HepG2 (cell line): ENCODE results near the gene RPL11. TPM values are rescaled to one million over a fixed set of nuclear protein-coding genes. Genes with fewer than 3 reads are reported as not detected.

Experiments used
- CBX5 ChIP-seq: sonication (generic); formaldehyde crosslinking; IDR thresholded peaks from 2 replicates; pipeline ENCODE4 v1.4.0; 2020; ENCODE audit warnings: missing genetic modification reagents, borderline replicate concordance
- EP300 ChIP-seq, 3 experiments: sonication (generic) in 1 of 3; formaldehyde crosslinking in 1 of 3; IDR thresholded peaks; 2 replicates each; pipeline versions ENCODE4 v1.5.1 to v1.6.1; 2011 to 2020; ENCODE audit warnings: low read depth in 2 of 3, low read length in 2 of 3, borderline replicate concordance in 1 of 3, improper control_type of control experiment in 1 of 3, mild to moderate bottlenecking in 1 of 3, missing genetic modification reagents in 1 of 3, moderate library complexity in 1 of 3
- FOSL2 ChIP-seq: sonication (generic); formaldehyde crosslinking; IDR thresholded peaks from 2 replicates; pipeline ENCODE4 v1.4.0; 2020; ENCODE audit warnings: missing genetic modification reagents
- FOXJ3 ChIP-seq: sonication (generic); formaldehyde crosslinking; IDR thresholded peaks from 2 replicates; pipeline ENCODE4 v1.4.0; 2020; ENCODE audit warnings: missing genetic modification reagents, mild to moderate bottlenecking, borderline replicate concordance
- FOXP1 ChIP-seq, 2 experiments: fragments of 450-650 bp in 1 of 2; IDR thresholded peaks; 2 replicates each; pipeline ENCODE4 v1.6.1; 2017 to 2018; ENCODE audit warnings: antibody characterized with exemption in 1 of 2
- GATAD1 ChIP-seq: IDR thresholded peaks from 2 replicates; pipeline ENCODE4 v1.6.1; 2016; ENCODE audit warnings: missing genetic modification reagents, missing compliant biosample characterization
- GATAD2A ChIP-seq: IDR thresholded peaks from 2 replicates; pipeline ENCODE4 v1.6.1; 2016
- HNF1B ChIP-seq: sonication (generic); formaldehyde crosslinking; IDR thresholded peaks from 2 replicates; pipeline ENCODE4 v1.5.1; 2020; ENCODE audit warnings: mild to moderate bottlenecking, moderate library complexity, missing genetic modification reagents
- HNF4A ChIP-seq: sonication (generic); formaldehyde crosslinking; IDR thresholded peaks from 2 replicates; pipeline ENCODE4 v1.4.0; 2020; ENCODE audit warnings: missing genetic modification reagents
- MIXL1 ChIP-seq: IDR thresholded peaks from 2 replicates; pipeline ENCODE4 v1.6.1; 2016
- MLXIP ChIP-seq: sonication (generic); formaldehyde crosslinking; IDR thresholded peaks from 2 replicates; pipeline ENCODE4 v1.9.0; 2021; ENCODE audit warnings: missing genetic modification reagents, borderline replicate concordance
- POLR2AphosphoS2 ChIP-seq: IDR thresholded peaks from 2 replicates; pipeline ENCODE4 v1.6.1; 2011; ENCODE audit warnings: low read depth, low read length, improper control_type of control experiment
- POLR2G ChIP-seq: fragments of 200-400 bp; formaldehyde crosslinking; IDR thresholded peaks from 2 replicates; pipeline ENCODE4 v1.6.1; 2018; ENCODE audit warnings: mild to moderate bottlenecking, low read depth, low read length, moderate library complexity
- TARDBP ChIP-seq: sonication (generic); formaldehyde crosslinking; IDR thresholded peaks from 2 replicates; pipeline ENCODE4 v1.8.0; 2022; ENCODE audit warnings: mild to moderate bottlenecking, missing genetic modification reagents
- polyA plus RNA-seq, 8 experiments: library from polyadenylated mRNA; depleted of rRNA in 3 of 8; stranded (reverse) in 7 of 8; unstranded in 1 of 8; fragments of >200 nt; fragmentation: Illumina TruSeq in 4 of 8; extraction: Trizol in 4 of 8; gene quantifications; 2 replicates each; pipeline versions ENCODE4 v1.2.1 to v1.2.3, GENCODE V29; 2011 to 2016; ENCODE audit warnings: low read depth in 4 of 8, missing spikeins in 1 of 8, mixed read lengths in 1 of 8; ENCODE audit not compliant: insufficient read depth in 1 of 8
- total RNA-seq, 5 experiments: library from RNA; depleted of rRNA; stranded (reverse); fragments of >200 nt; fragmentation: Illumina TruSeq; extraction: Trizol; gene quantifications; 2 replicates each; pipeline ENCODE4 v1.2.3, GENCODE V29; 2016; ENCODE audit warnings: low read depth in 1 of 5
- TF ChIP-seq, protein P1 (sequence below): sonication (generic); formaldehyde crosslinking; IDR thresholded peaks from 2 replicates; pipeline ENCODE4 v1.4.0; 2020; ENCODE audit warnings: missing genetic modification reagents, borderline replicate concordance
- TF ChIP-seq, protein P2 (sequence below): sonication (generic); formaldehyde crosslinking; IDR thresholded peaks from 2 replicates; pipeline ENCODE4 v1.4.0; 2020; ENCODE audit warnings: low read depth, mild to moderate bottlenecking, missing genetic modification reagents
- TF ChIP-seq, protein P3 (sequence below): IDR thresholded peaks from 2 replicates; pipeline ENCODE4 v1.6.1; 2016; ENCODE audit warnings: missing biosample characterization, missing genetic modification reagents, low read depth
- TF ChIP-seq, protein P4 (sequence below): sonication (generic); formaldehyde crosslinking; IDR thresholded peaks from 2 replicates; pipeline ENCODE4 v1.4.0; 2020; ENCODE audit warnings: mild to moderate bottlenecking, missing genetic modification reagents

The RPL11 gene
- total and polyA plus RNA-seq, 2 of the 13 experiments (the other 11 are each of a cell fraction or from before 2014, with no cell fraction given) = 1,682 to 2,010 TPM

DNA sequence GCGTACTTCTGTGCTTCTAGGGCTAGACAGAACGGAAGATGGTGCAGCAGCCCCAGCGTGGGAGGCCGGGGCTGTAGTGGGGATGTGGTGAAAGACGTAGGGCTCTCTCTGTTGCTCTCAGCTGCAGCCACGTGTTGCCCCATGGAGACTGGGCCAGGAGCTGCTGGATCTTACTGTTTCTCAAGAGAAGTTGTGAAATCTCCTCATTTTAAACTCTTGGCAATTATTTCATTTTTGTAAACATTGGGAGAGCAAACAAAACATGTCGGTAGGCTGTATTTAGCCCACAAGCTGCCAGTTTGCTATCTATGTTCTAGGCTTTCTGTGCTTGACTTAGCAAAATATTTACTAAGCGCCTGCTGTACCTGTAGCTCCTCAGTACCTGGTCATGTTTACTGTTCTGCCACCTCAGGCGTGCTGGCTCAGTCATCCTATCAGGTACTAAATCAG lies 35.8 kb downstream of the RPL11 start (continued):
- TF ChIP-seq POLR2AphosphoS2 (no peak), CBX5 (CRISPR knock-in tag) (peak; percentile 56; the same call in 1 of the 2 replicates), FOSL2 (no peak), MLXIP (CRISPR knock-in tag) (no peak), GATAD2A (CRISPR knock-in tag) (peak; percentile 87), GATAD1 (CRISPR knock-in tag) (no peak), HNF1B (CRISPR knock-in tag) (0 out of 2 replicates have a peak, but pooled peaks have one; percentile 38), POLR2G (no peak), EP300 (IDR thresholded peaks at IDR 0.05; ENCODE audit: low read depth in 2 of 2, low read length in 2 of 2) (peak in 1 of 2 experiments; percentile 59; a peak in 1 of 4 replicates), EP300 (CRISPR knock-in tag; IDR thresholded peaks at IDR 0.05; ENCODE audit: borderline replicate concordance) (peak; percentile 12; the same call in 1 of the 2 replicates), HNF4A (peak; percentile 18; the same call in 1 of the 2 replicates), MIXL1 (CRISPR knock-in tag) (peak; percentile 46; the same call in 1 of the 2 replicates), FOXP1 (IDR thresholded peaks at IDR 0.05) (no peak), FOXP1 (CRISPR knock-in tag; IDR thresholded peaks at IDR 0.05) (peak; percentile 85), FOXJ3 (CRISPR knock-in tag) (peak; percentile 89; the same call in 1 of the 2 replicates), TARDBP (CRISPR knock-in tag) (peak; percentile 34; the same call in 1 of the 2 replicates)
- TF ChIP-seq, protein P1, sequence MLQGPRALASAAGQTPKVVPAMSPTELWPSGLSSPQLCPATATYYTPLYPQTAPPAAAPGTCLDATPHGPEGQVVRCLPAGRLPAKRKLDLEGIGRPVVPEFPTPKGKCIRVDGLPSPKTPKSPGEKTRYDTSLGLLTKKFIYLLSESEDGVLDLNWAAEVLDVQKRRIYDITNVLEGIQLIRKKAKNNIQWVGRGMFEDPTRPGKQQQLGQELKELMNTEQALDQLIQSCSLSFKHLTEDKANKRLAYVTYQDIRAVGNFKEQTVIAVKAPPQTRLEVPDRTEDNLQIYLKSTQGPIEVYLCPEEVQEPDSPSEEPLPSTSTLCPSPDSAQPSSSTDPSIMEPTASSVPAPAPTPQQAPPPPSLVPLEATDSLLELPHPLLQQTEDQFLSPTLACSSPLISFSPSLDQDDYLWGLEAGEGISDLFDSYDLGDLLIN (CRISPR knock-in tag) = no peak
- TF ChIP-seq, protein P2, sequence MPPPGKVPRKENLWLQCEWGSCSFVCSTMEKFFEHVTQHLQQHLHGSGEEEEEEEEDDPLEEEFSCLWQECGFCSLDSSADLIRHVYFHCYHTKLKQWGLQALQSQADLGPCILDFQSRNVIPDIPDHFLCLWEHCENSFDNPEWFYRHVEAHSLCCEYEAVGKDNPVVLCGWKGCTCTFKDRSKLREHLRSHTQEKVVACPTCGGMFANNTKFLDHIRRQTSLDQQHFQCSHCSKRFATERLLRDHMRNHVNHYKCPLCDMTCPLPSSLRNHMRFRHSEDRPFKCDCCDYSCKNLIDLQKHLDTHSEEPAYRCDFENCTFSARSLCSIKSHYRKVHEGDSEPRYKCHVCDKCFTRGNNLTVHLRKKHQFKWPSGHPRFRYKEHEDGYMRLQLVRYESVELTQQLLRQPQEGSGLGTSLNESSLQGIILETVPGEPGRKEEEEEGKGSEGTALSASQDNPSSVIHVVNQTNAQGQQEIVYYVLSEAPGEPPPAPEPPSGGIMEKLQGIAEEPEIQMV = no peak
- TF ChIP-seq, protein P3, sequence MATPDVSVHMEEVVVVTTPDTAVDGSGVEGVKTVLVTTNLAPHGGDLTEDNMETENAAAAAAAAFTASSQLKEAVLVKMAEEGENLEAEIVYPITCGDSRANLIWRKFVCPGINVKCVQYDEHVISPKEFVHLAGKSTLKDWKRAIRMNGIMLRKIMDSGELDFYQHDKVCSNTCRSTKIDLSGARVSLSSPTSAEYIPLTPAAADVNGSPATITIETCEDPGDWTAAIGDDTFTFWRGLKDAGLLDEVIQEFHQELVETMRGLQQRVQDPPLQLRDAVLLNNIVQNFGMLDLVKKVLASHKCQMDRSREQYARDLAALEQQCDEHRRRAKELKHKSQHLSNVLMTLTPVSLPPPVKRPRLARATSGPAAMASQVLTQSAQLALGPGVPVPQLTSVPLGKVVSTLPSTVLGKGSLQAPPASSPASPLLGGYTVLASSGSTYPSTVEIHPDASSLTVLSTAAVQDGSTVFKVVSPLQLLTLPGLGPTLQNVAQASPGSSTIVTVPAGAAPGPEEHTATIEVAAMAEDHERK (CRISPR knock-in tag) = no peak
- TF ChIP-seq, protein P4, sequence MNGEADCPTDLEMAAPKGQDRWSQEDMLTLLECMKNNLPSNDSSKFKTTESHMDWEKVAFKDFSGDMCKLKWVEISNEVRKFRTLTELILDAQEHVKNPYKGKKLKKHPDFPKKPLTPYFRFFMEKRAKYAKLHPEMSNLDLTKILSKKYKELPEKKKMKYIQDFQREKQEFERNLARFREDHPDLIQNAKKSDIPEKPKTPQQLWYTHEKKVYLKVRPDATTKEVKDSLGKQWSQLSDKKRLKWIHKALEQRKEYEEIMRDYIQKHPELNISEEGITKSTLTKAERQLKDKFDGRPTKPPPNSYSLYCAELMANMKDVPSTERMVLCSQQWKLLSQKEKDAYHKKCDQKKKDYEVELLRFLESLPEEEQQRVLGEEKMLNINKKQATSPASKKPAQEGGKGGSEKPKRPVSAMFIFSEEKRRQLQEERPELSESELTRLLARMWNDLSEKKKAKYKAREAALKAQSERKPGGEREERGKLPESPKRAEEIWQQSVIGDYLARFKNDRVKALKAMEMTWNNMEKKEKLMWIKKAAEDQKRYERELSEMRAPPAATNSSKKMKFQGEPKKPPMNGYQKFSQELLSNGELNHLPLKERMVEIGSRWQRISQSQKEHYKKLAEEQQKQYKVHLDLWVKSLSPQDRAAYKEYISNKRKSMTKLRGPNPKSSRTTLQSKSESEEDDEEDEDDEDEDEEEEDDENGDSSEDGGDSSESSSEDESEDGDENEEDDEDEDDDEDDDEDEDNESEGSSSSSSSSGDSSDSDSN = peak; percentile 25; the same call in 1 of the 2 replicates
